Effector memory CD4-positive, alpha-beta T cell (primary cell): Measurements from ENCODE around the gene HAS3.
"Not testable (repeated sequence)": the region's sequence is repeated elsewhere in the genome, so short reads cannot be mapped to it uniquely, and the experiment has no call there.

Source experiments
- DNase-seq, 3 donors: peaks; one replicate each; pipeline ENCODE4 v3.0.0-alpha.2; 2020
- H3K27ac ChIP-seq: 2 replicates; pipeline ENCODE4 v1.7.0; 2013; ENCODE audit warnings: mild to moderate bottlenecking, low read length, moderate library complexity; ENCODE audit not compliant: insufficient read depth, poor library complexity, severe bottlenecking
- H3K27me3 ChIP-seq: replicated peaks from 2 replicates; pipeline ENCODE4 v1.7.0; 2013; ENCODE audit warnings: mild to moderate bottlenecking, low read length; ENCODE audit not compliant: insufficient read depth, control insufficient read depth, poor library complexity, severe bottlenecking
- H3K36me3 ChIP-seq: 2 replicates; pipeline ENCODE4 v1.7.0; 2013; ENCODE audit warnings: mild to moderate bottlenecking, low read length, moderate library complexity; ENCODE audit not compliant: control insufficient read depth, insufficient read depth
- H3K4me1 ChIP-seq: 2 replicates; pipeline ENCODE4 v1.7.0; 2013; ENCODE audit warnings: low read length, mild to moderate bottlenecking; ENCODE audit not compliant: control insufficient read depth, insufficient read depth, poor library complexity, severe bottlenecking
- H3K4me3 ChIP-seq: 2 replicates; pipeline ENCODE4 v1.7.0; 2013; ENCODE audit warnings: low read length, low read depth, mild to moderate bottlenecking; ENCODE audit not compliant: insufficient read depth, poor library complexity, severe bottlenecking
- H3K9me3 ChIP-seq: 2 replicates; pipeline ENCODE4 v1.7.0; 2013; ENCODE audit warnings: mild to moderate bottlenecking, low read length, moderate library complexity; ENCODE audit not compliant: control insufficient read depth
- total RNA-seq, 3 donors: gene quantifications; one replicate each; lab custom pipeline; 2026; lab: John Stamatoyannopoulos, UW

Gene HAS3, protein sequence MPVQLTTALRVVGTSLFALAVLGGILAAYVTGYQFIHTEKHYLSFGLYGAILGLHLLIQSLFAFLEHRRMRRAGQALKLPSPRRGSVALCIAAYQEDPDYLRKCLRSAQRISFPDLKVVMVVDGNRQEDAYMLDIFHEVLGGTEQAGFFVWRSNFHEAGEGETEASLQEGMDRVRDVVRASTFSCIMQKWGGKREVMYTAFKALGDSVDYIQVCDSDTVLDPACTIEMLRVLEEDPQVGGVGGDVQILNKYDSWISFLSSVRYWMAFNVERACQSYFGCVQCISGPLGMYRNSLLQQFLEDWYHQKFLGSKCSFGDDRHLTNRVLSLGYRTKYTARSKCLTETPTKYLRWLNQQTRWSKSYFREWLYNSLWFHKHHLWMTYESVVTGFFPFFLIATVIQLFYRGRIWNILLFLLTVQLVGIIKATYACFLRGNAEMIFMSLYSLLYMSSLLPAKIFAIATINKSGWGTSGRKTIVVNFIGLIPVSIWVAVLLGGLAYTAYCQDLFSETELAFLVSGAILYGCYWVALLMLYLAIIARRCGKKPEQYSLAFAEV
- total RNA-seq: 1.6 to 2.9 (median 1.7) reads per million in 3 donors

- Histone ChIP-seq H3K4me1 (peaks cover 23% of the 10 kb centered on the region), H3K36me3 (peaks cover 5% of the 10 kb centered on the region), H3K27ac (no peak within 1 kb of the TSS), H3K9me3 (no peaks in the 10 kb centered on the region), H3K27me3 (peaks cover 12% of the 10 kb centered on the region), H3K4me3 (peak within 1 kb of the TSS; percentile 50)
- DNase-seq: no peak
Measured at GRCh38 chr16:69105501-69106361, at the start of gene HAS3. TSS of gene HAS3 (plus strand) at chr16:69105653. CDS start at chr16:69109396, 3,743 bp downstream.

GRCh38 chr16:69055980-69056379 lies 49.5 kb upstream of the HAS3 start:
- Histone ChIP-seq H3K27me3 (no peaks in the 10 kb centered on the region), H3K27ac (no peak overlapping the region), H3K4me1 (no peaks in the 10 kb centered on the region), H3K4me3 (no peak overlapping the region), H3K36me3 (peaks cover 7% of the 10 kb centered on the region), H3K9me3 (no peaks in the 10 kb centered on the region)
- DNase-seq: no peak

DNA sequence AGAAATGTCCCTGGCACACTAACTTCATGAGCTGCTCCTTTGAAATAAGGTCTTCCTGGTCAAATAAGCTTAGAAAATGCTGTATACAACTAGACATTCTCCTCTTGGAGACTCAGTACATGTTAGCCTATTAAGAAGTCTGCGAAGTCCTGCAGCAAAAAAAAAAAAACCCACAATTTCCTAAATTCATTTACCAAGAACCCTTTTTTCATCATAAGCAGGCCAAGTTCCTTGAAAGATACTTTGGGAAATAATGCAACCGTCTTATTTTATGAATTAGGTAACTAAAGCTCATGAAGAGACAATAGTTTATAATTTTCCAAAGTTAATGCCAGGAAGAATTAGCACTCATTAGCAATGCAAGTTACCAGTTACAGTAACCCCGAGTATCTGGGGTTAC lies 49.0 kb upstream of the HAS3 start:
- Histone ChIP-seq H3K36me3 (peaks cover 7% of the 10 kb centered on the region), H3K27ac (no peak overlapping the region), H3K27me3 (no peaks in the 10 kb centered on the region), H3K9me3 (no peaks in the 10 kb centered on the region), H3K4me3 (no peak overlapping the region), H3K4me1 (no peaks in the 10 kb centered on the region)
- no peak for DNase-seq

DNA sequence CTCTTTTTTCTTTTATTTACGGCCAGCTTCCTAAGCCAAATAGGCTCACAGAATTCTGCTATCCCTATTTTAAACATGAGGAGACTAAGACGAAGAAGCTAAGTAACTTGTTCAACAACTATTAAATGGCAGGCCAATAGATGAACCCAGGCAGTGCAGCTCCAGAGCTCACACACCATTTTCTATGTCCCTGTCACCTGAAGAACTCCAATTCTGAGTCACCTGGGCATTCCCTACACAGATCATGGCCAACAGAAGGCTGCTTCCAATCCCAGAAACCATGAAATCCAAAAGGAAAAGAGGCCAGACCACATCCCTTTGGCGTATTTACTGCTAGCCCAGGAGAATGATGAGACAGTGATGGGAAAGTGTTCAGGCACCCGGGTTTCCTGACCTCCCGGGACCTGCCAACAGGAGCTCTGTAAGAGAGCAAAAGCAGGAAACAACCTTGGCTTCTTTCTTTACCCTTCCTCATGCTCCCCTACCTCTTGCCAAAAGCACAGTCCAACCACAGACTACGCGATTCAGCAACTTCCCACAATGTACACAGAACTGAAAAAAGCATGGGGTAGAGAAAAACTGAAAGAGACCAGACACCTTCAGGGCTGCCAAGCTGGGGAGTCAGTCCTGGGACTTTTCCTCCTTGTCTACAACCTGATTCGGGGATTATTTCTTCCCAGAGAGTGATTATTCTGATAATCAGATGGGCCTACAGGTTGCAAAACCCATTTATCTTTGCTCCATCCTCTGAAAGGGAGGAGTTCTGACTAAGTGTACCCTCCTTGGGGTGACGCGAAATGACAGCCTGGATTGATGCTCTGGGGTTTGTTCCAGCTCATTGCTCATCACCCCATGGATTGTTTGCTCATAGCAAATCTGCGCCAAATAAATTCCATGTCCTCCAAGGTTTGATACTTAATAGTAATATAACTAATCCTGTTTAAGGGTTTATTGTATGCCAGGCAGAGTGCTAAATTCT lies 47.8 kb upstream of the HAS3 start:
- H3K4me1 ChIP-seq: no peaks in the 10 kb centered on the region
- H3K27me3 ChIP-seq: no peaks in the 10 kb centered on the region
- H3K27ac ChIP-seq: no peak overlapping the region
- H3K9me3 ChIP-seq: no peaks in the 10 kb centered on the region
- peaks cover 7% of the 10 kb centered on the region for H3K36me3 ChIP-seq
- H3K4me3 ChIP-seq: no peak overlapping the region
- DNase-seq: no peak

- not testable (repeated sequence) for H3K36me3 ChIP-seq, H3K4me3 ChIP-seq, DNase-seq, H3K27me3 ChIP-seq, H3K4me1 ChIP-seq, H3K9me3 ChIP-seq, H3K27ac ChIP-seq
Measured at GRCh38 chr16:69063491-69063890, 42.0 kb upstream of the HAS3 start.

DNA sequence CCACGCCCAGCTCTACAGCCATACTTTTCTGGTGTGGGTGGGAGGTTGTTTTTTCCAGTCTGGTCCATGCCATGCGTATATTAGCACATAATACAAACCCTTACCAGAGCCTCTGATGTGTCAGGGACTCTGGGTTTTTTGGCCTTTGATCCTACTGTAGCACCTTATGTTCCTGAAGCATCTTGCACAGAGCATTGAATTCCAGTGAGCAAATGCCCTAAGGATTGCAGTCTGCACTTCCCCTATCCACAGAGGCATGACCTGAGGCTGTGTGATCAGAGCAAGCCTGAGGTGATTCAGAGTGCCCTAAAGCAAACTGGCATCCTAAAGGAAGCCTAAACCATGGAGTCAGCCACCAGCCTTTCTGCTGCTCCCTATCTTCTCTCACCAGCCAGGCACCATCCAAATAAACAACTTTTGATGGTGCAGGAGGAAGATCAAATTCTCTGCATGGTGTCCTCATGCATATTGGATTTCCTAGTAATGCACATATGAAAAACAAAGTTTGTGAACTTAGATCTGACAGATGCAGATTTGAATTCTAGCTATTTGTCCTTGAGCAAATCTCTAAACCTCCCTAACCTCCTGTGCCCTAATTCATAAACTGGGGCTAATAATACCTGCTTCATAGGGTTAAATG lies 41.2 kb upstream of the HAS3 start:
- no peaks in the 10 kb centered on the region for H3K4me1 ChIP-seq
- no peaks in the 10 kb centered on the region for H3K9me3 ChIP-seq
- no peak overlapping the region for H3K4me3 ChIP-seq
- no peak overlapping the region for H3K27ac ChIP-seq
- no peaks in the 10 kb centered on the region for H3K27me3 ChIP-seq
- H3K36me3 ChIP-seq: no peaks in the 10 kb centered on the region
- DNase-seq: no peak

- no peaks in the 10 kb centered on the region for H3K27me3 ChIP-seq
- H3K9me3 ChIP-seq: no peaks in the 10 kb centered on the region
- no peak for DNase-seq
- H3K4me3 ChIP-seq: no peak overlapping the region
- no peaks in the 10 kb centered on the region for H3K4me1 ChIP-seq
- H3K36me3 ChIP-seq: no peaks in the 10 kb centered on the region
- no peak overlapping the region for H3K27ac ChIP-seq
Measured at GRCh38 chr16:69064764-69065313, 40.6 kb upstream of the HAS3 start.

DNA sequence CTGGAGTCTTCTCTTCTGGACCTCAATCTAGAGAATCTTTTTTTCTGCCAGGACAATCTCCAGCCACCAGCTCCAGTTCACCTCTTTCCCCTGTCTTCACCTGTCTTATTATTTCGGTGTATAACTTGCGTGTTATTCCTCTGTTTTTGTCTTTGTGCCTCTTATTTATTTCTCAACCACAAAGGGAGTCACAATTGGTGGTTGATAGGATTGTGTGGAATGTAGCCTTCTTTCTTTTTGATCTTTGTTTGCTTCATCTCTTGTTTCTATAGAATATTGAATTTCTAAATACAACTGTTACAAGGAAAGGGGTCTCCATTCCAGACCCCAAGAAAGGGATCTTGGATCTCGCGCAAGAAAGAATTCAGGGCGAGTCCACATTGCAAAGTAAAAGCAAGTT lies 35.9 kb upstream of the HAS3 start:
- DNase-seq: no peak
- H3K4me3 ChIP-seq: no peak overlapping the region
- no peak overlapping the region for H3K27ac ChIP-seq
- no peaks in the 10 kb centered on the region for H3K36me3 ChIP-seq
- no peaks in the 10 kb centered on the region for H3K9me3 ChIP-seq
- H3K4me1 ChIP-seq: no peaks in the 10 kb centered on the region
- H3K27me3 ChIP-seq: no peaks in the 10 kb centered on the region

DNA sequence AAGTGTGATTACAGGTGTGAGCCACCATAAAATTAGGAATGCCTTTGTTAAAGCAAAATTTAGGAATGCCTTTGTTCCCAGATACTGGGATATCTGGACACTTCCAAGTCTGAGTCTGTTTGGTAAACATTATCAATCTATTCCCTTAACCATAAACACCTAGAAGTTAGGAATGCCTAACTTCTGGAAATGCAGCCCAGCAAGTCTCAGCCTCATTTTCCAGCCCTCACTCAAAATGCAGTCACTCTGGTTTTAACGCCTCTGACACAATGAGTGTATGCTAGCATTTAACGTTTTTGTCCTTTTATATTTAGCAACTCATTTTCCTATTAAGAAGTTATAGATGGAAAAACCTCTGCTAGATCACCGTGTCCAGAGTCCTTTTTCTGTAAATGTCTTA lies 34.4 kb upstream of the HAS3 start:
- H3K4me1 ChIP-seq: no peaks in the 10 kb centered on the region
- no peaks in the 10 kb centered on the region for H3K36me3 ChIP-seq
- no peaks in the 10 kb centered on the region for H3K9me3 ChIP-seq
- DNase-seq: no peak
- H3K4me3 ChIP-seq: no peak overlapping the region
- no peak overlapping the region for H3K27ac ChIP-seq
- no peaks in the 10 kb centered on the region for H3K27me3 ChIP-seq
